HL-60 (cell line): ENCODE results near the gene RAC3.

ENCODE experiments used
- DNase-seq, 2 experiments: peaks; one replicate each; pipeline ENCODE4 v3.0.0-alpha.2; 2010 to 2020; ENCODE audit warnings: low read depth in 1 of 2, low spot score in 1 of 2
- H3K27ac ChIP-seq: fragments of 250-450 bp; sonication (Bioruptor Pico); replicated peaks from 2 replicates; pipeline ENCODE4 v1.5.1; 2020; ENCODE audit warnings: mild to moderate bottlenecking, moderate library complexity
- H3K27me3 ChIP-seq: fragments of 250-450 bp; sonication (Bioruptor Pico); 2 replicates; pipeline ENCODE4 v1.5.1; 2021; ENCODE audit warnings: mild to moderate bottlenecking, moderate library complexity; ENCODE audit not compliant: insufficient read depth, poor library complexity, severe bottlenecking
- H3K4me3 ChIP-seq: replicated peaks from 2 replicates; pipeline ENCODE4 v1.5.1; 2011; ENCODE audit warnings: mild to moderate bottlenecking, control low read depth, low read length; ENCODE audit not compliant: insufficient read depth
- GABPA ChIP-seq: IDR thresholded peaks from 2 replicates; pipeline ENCODE4 v1.6.1; 2012; ENCODE audit warnings: low read depth
- POLR2AphosphoS5 ChIP-seq: IDR thresholded peaks from 2 replicates; pipeline ENCODE4 v1.6.1; 2012; ENCODE audit warnings: low read depth
- SPI1 ChIP-seq: IDR thresholded peaks from 2 replicates; pipeline ENCODE4 v1.6.1; 2012; ENCODE audit warnings: low read depth, mild to moderate bottlenecking, borderline replicate concordance
- TF ChIP-seq, protein P1 (sequence below): IDR thresholded peaks from one replicate; pipeline ENCODE4 v1.5.1; 2011; ENCODE audit warnings: low read length, control low read depth, inconsistent platforms; ENCODE audit not compliant: insufficient read depth
- TF ChIP-seq, protein P2 (sequence below): IDR thresholded peaks from 2 replicates; pipeline ENCODE4 v1.6.1; 2012; ENCODE audit warnings: low read depth; ENCODE audit not compliant: insufficient replicate concordance

Gene RAC3

DNA sequence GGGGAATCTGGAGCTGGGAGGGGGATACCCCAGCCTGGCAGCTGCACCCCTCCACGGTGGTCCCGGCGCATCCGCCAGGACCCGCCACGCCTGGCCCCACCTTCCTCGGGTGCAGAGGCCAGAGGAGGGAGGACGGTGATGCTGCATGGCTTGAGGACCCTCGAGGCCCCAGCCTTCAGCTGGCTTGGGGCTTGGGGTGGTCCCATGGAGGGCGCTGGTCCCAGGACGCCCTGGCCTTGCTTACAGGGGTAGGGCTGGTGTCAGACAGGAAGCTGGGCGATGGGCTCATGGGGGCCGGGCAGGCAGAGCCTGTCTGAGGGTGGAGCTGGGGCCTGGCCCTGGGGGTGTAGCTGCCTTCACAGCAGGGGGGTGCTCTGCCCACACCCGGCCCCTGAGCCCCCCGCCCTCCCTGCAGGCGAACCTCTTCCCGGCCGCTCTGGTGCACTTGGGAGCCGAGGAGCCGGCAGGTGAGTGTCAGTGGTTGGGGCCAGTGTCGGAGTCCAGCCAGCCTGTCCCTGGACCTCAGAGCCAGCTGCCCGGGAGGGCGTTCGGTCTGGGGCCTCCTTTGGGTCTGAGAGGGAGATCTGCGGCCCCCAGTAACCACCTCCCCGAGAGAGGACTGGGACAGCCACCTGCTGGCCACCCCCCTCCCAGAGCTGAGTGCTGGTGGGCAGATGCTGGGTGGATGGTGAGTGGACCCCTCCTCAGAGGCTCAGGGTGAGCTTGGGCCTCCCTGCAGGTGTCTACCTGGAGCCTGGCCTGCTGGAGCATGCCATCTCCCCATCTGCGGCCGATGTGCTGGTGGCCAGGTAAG, 15.2 kb upstream of the RAC3 start:
- no peak for DNase-seq
- Histone ChIP-seq H3K27me3 (no peaks in the 10 kb centered on the region), H3K27ac (no peak overlapping the region), H3K4me3 (no peak overlapping the region)
- TF ChIP-seq POLR2AphosphoS5 (no peak), SPI1 (no peak), GABPA (no peak)
- TF ChIP-seq, protein P1, sequence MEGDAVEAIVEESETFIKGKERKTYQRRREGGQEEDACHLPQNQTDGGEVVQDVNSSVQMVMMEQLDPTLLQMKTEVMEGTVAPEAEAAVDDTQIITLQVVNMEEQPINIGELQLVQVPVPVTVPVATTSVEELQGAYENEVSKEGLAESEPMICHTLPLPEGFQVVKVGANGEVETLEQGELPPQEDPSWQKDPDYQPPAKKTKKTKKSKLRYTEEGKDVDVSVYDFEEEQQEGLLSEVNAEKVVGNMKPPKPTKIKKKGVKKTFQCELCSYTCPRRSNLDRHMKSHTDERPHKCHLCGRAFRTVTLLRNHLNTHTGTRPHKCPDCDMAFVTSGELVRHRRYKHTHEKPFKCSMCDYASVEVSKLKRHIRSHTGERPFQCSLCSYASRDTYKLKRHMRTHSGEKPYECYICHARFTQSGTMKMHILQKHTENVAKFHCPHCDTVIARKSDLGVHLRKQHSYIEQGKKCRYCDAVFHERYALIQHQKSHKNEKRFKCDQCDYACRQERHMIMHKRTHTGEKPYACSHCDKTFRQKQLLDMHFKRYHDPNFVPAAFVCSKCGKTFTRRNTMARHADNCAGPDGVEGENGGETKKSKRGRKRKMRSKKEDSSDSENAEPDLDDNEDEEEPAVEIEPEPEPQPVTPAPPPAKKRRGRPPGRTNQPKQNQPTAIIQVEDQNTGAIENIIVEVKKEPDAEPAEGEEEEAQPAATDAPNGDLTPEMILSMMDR: no peak

DNA sequence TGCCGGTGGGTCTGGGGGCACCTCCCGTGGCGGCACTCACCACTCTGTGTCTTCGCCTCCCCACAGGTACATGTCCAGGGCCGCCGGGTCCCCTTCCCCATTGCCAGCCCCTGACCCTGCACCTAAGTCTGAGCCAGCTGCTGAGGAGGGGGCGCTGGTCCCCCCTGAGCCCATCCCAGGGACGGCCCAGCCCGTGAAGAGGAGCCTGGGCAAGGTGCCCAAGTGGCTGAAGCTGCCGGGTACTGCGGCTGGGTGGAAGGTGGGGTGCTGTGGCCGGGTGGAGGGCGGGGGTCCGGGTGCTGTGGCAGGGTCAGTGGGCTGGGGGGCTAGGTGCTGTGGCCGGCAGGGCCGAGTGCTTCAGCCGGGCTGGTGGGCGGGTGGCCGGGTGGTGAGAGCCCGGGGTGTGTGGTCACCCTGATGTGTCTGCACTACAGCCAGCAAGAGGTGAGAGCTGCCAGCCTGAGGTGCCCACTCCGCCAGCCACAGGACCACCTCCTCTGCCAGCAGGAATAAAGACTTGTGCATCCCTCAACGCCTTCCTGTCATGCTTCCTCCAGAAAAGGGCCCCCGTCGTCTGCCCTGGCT, 14.5 kb upstream of the RAC3 start:
- TF ChIP-seq, protein P2, sequence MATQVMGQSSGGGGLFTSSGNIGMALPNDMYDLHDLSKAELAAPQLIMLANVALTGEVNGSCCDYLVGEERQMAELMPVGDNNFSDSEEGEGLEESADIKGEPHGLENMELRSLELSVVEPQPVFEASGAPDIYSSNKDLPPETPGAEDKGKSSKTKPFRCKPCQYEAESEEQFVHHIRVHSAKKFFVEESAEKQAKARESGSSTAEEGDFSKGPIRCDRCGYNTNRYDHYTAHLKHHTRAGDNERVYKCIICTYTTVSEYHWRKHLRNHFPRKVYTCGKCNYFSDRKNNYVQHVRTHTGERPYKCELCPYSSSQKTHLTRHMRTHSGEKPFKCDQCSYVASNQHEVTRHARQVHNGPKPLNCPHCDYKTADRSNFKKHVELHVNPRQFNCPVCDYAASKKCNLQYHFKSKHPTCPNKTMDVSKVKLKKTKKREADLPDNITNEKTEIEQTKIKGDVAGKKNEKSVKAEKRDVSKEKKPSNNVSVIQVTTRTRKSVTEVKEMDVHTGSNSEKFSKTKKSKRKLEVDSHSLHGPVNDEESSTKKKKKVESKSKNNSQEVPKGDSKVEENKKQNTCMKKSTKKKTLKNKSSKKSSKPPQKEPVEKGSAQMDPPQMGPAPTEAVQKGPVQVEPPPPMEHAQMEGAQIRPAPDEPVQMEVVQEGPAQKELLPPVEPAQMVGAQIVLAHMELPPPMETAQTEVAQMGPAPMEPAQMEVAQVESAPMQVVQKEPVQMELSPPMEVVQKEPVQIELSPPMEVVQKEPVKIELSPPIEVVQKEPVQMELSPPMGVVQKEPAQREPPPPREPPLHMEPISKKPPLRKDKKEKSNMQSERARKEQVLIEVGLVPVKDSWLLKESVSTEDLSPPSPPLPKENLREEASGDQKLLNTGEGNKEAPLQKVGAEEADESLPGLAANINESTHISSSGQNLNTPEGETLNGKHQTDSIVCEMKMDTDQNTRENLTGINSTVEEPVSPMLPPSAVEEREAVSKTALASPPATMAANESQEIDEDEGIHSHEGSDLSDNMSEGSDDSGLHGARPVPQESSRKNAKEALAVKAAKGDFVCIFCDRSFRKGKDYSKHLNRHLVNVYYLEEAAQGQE: no peak
- TF ChIP-seq SPI1: no peak
- TF ChIP-seq, protein P1: no peak
- TF ChIP-seq GABPA: no peak
- no peak for TF ChIP-seq POLR2AphosphoS5
- Histone ChIP-seq H3K27ac (no peak overlapping the region), H3K4me3 (no peak overlapping the region), H3K27me3 (no peaks in the 10 kb centered on the region)
- no peak for DNase-seq

DNA sequence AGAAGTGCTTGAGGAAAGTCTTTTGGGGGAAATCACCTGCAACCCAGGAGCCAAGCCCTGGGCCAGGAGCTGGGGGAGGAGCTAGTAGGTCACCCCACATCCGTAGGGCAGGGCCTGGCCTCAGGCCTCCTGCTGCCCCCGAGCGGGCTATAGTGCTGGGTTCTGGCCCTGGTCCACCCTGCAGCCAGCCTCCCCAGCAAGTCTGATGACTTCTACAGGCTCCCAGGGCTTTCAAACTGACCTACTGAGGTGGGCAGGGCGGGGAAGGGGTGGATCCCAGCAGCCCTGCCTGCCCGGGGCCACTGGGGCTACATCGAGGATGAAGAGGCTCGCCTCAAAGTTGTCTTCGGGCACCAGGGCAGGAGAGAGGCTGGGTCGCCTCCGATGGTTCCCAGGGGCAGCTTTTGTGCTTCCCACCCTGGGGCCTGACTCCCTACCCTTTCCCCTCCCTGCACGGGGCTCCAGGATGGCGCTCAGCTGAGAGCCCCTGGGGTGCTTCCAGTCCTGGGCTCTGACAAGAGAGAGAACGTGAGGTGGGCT, 13.8 kb upstream of the RAC3 start:
- no peak overlapping the region for H3K4me3 ChIP-seq
- no peak overlapping the region for H3K27ac ChIP-seq
- H3K27me3 ChIP-seq: no peaks in the 10 kb centered on the region
- DNase-seq: no peak
- TF ChIP-seq, protein P1: no peak
- TF ChIP-seq GABPA: no peak
- no peak for TF ChIP-seq SPI1
- TF ChIP-seq POLR2AphosphoS5: no peak
- TF ChIP-seq, protein P2: no peak
